Medulla oblongata (tissue), 1 donor: Measurements from ENCODE around the gene AGPAT1.
"Not testable (repeated sequence)": the region's sequence is repeated elsewhere in the genome, so short reads cannot be mapped to it uniquely, and the experiment has no call there.

Experiments used
- DNase-seq: peaks from one replicate; pipeline ENCODE4 v3.0.0-alpha.2; 2015; ENCODE audit errors: extremely low spot score

The AGPAT1 gene

GRCh38 chr6:32148289-32149091 is 27.4 kb downstream of the AGPAT1 start:
- peak; percentile 47 for DNase-seq

- DNase-seq: no peak
These were observed 28.3 kb downstream of the AGPAT1 start for GRCh38 chr6:32147401-32148132.

GRCh38 chr6:32146687-32147086 is 29.2 kb downstream of the AGPAT1 start:
- DNase-seq: no peak

GRCh38 chr6:32146287-32146686 is 29.6 kb downstream of the AGPAT1 start:
- no peak for DNase-seq

- DNase-seq: not testable (repeated sequence)
These were observed 31.6 kb downstream of the AGPAT1 start for GRCh38 chr6:32144238-32144637.

GRCh38 chr6:32140420-32141046 is 35.4 kb downstream of the AGPAT1 start:
- DNase-seq: no peak

- DNase-seq: no peak
These were observed 36.3 kb downstream of the AGPAT1 start for GRCh38 chr6:32139590-32139989.

GRCh38 chr6:32137454-32137853 is 38.4 kb downstream of the AGPAT1 start:
- DNase-seq: no peak

GRCh38 chr6:32133786-32134185 is 42.1 kb downstream of the AGPAT1 start:
- DNase-seq: no peak

- no peak for DNase-seq
These were observed 43.8 kb downstream of the AGPAT1 start for GRCh38 chr6:32132110-32132509.

- DNase-seq: no peak
These were observed 44.4 kb downstream of the AGPAT1 start for GRCh38 chr6:32131439-32131948.

- DNase-seq: no peak
These were observed 46.4 kb downstream of the AGPAT1 start for GRCh38 chr6:32129297-32130088.

GRCh38 chr6:32128751-32129296 is 47.1 kb downstream of the AGPAT1 start:
- peak; percentile 40 for DNase-seq

- peak; percentile 100 for DNase-seq
These were observed 47.9 kb downstream of the AGPAT1 start, which contains the start of gene ATF6B for GRCh38 chr6:32127717-32128592. TSS of gene ATF6B (minus strand) at chr6:32128246. CDS start at chr6:32128207, 39 bp downstream.

GRCh38 chr6:32127409-32127716 is 48.5 kb downstream of the AGPAT1 start:
- DNase-seq: no peak

GRCh38 chr6:32126880-32127279 is 49.0 kb downstream of the AGPAT1 start:
- DNase-seq: no peak

GRCh38 chr6:32123681-32124080 is 52.2 kb downstream of the AGPAT1 start:
- no peak for DNase-seq

- DNase-seq: no peak
These were observed 55.3 kb downstream of the AGPAT1 start for GRCh38 chr6:32120573-32121059.

GRCh38 chr6:32118782-32119628 is 56.9 kb downstream of the AGPAT1 start:
- peak; percentile 93 for DNase-seq
